H54 (cell line): Measurements from ENCODE around the gene RHBG.
"Not testable (repeated sequence)": the region's sequence is repeated elsewhere in the genome, so short reads cannot be mapped to it uniquely, and the experiment has no call there.

Experiments used
- DNase-seq: peaks from one replicate; pipeline ENCODE4 v3.0.0; 2011; ENCODE audit warnings: low spot score, mixed read lengths; ENCODE audit not compliant: insufficient read length
- FAIRE-seq: peaks from 3 replicates; lab custom pipeline; 2011; peaks lifted over from hg19 to GRCh38; lab: Jason Lieb, UNC
- POLR2A ChIP-seq: IDR thresholded peaks from 2 replicates; pipeline ENCODE4 v1.6.1; 2011; ENCODE audit warnings: low read depth, mild to moderate bottlenecking, low read length

Gene RHBG

GRCh38 chr1:156368889-156369684, at the start of gene RHBG:
Gene RHBG, plus strand, starts transcription at chr1:156369211. Its CDS starts 39 bp downstream, at chr1:156369250.
- DNase-seq = no peak
- TF ChIP-seq POLR2A = 0 out of 2 replicates have a peak, but pooled peaks have one; percentile 0
- no peak for FAIRE-seq

- no peak for FAIRE-seq
- no peak for TF ChIP-seq POLR2A
- no peak for DNase-seq
These were observed 49.3 kb upstream of the RHBG start for GRCh38 chr1:156319664-156320063.

DNA sequence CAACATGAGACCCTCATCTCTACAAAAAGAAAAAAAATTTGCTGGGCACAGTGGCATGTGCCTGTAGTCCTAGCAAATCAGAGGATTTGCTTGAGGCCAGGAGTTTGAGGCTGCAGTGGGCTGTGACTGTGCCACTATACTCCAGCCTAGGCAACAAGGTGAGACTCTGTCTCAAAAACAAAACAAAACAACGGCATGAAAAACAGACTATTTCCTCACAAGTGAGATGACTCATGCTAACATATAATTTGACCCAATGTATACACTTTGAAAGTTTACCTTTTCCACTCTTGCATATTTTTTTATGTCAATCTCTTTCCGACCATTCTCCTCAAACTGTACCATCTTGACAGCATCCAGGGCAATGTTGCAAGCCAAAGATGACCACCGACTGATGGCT, 48.5 kb upstream of the RHBG start:
- DNase-seq (no peak), FAIRE-seq (no peak)
- no peak for TF ChIP-seq POLR2A

- DNase-seq, FAIRE-seq: not testable (repeated sequence)
These were observed 45.8 kb upstream of the RHBG start for GRCh38 chr1:156323179-156323578.

GRCh38 chr1:156336242-156336641, 32.8 kb upstream of the RHBG start:
- FAIRE-seq (no peak), DNase-seq (no peak)
- TF ChIP-seq POLR2A = no peak

DNA sequence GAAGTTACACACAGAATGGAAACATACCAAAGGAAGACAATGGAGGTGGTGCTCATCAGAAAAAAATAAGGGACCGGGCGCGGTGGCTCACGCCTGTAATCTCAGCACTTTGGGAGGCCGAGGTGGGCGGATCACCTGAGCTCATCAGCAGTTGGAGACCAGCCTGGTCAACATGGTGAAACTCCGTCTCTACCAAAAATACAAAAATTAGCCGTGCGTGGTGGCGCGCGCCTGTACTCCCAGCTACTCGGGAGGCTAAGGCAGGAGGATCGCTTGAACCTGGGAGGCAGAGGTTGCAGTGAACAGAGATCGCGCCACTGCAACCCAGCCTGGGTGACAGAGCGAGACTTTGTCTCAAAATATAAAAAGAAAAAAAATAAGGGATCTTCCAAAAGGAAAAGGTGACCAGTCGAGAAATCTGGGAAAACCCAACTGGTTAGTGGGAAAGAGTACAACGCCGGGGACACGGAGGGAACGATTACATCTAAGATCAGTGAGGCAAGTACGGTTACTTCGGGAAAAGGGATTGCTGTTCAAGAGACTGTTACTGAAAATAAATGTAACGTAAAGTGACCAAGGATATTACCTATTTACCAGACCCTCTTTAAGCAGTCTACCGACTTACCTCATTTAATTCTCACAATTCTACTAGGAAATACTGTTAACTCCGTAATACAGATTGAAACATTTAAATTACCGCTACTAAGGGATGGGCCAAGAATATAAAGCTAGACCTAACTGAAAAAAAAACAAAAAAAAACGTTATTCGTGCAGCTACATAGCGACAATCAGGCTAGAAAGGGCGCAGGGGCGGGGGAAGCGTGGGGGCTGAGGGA, 31.7 kb upstream of the RHBG start:
- no peak for DNase-seq
- FAIRE-seq = no peak
- TF ChIP-seq POLR2A = no peak

DNA sequence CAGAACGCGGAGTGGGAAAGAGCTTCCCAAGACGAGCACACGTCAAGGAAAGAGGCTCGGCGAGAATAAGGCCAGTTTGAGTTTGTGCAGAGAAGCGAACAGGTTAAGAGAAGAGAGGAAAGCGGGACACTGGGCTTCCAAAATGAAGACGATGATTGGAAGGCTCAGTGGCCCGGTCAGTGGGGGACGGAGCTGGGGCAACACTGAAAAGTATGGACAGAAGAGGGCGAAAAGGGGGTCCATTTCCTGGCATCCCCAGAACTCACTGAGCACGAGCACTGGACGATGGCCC, 31.2 kb upstream of the RHBG start:
- no peak for TF ChIP-seq POLR2A
- FAIRE-seq = no peak
- no peak for DNase-seq

GRCh38 chr1:156338180-156338976, 30.6 kb upstream of the RHBG start, which contains the start of the genes CCT3 and TSACC:
Gene CCT3, minus strand, starts transcription at chr1:156338292. Its CDS starts 108 bp downstream, at chr1:156338184.
Gene TSACC, plus strand, starts transcription at chr1:156338526. Its CDS starts 1,232 bp downstream, at chr1:156339758.
- peak; percentile 98 for DNase-seq

GRCh38 chr1:156342166-156342955, 26.6 kb upstream of the RHBG start:
- TF ChIP-seq POLR2A = no peak
- FAIRE-seq (no peak), DNase-seq (no peak)

More at GRCh38 chr1:156338180-156338976, 30.6 kb upstream of the RHBG start, which contains the start of the genes CCT3 and TSACC:
- peak; percentile 81 for FAIRE-seq
- peak; percentile 87 for TF ChIP-seq POLR2A

DNA sequence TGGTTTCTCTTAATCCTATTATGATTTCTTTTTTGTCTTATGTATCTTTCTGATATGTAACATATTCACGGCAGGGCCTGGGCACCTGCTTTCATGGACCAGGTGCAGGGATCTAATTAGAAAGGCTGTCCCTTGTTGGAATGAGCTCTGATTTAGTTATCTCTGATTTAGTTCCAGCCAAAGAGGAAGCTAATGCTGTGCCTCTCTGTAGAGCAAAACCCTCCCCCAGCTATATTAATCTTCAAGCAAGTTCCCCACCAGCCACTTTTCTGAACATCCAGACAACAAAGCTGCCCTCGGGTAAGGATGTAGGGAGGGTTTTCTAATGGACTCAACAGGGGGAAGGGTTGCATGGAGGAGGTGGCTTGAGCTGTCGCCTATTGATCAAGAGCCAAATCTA, 24.6 kb upstream of the RHBG start:
- no peak for DNase-seq
- FAIRE-seq = no peak
- no peak for TF ChIP-seq POLR2A

- not testable (repeated sequence) for DNase-seq, FAIRE-seq
These were observed 23.0 kb upstream of the RHBG start for GRCh38 chr1:156346035-156346434.

DNA sequence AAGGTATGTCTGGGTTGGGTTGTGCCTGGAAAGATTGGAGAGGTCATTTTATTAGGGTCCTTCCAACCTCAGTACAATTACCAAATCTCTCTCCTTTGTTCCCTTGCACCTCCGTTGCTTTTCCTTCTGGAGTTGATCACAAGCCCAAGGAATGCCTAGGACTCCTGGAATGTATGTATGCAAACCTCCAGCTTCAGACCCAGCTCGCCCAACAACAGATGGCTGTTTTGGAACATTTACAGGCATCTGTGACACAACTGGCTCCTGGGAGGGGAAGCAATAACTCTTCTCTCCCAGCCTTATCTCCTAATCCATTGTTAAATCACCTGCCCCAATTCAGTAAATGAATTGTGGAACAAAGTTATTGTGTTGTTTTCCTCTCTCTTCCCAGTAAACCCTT, 22.4 kb upstream of the RHBG start:
- no peak for FAIRE-seq
- TF ChIP-seq POLR2A = no peak
- DNase-seq = no peak

DNA sequence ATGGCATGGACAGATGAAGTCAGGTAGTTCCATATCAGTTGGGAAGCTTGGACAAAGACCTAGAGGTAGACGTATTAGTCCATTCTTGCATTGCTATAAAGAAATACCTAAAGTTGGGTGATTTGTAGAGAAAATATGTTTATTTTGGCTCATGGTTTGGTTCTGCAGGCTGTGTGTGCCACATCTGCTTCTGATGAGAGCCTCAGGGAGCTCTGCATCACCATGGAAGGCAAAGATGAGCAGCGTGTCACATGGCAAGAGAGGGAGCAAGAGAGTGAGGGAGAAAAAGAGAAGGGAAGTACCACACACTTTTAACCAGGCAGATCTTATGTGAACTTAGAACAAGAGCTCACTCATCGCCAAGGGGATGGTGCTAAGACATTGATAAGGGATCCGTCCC, 21.7 kb upstream of the RHBG start:
- FAIRE-seq = no peak
- no peak for DNase-seq
- TF ChIP-seq POLR2A = no peak

DNA sequence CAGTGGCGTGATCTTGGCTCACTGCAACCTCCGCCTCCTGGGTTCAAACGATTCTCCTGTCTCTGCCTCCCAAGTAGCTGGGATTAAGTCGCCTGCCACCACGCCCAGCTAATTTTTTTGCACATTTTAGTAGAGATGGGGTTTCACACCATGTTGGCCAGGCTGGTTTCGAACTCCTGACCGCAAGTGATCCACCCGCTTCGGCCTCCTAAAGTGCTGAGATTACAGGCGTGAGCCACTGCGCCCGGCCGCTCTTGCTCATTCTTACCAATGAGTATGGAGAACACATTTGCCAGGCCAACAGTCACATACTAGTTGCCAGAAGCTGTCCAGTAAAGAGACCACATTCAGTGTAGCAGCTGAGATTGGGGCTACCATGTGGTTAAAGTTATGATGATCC, 16.5 kb upstream of the RHBG start:
- FAIRE-seq, DNase-seq: not testable (repeated sequence)
